ENCODE results near the gene HES3. TPM values are rescaled to one million over a fixed set of nuclear protein-coding genes. Genes with fewer than 3 reads are reported as not detected.

The HES3 gene
- polyA plus RNA-seq, 1 of the 3 experiments (the other 2 are of a cell fraction): not detected

GRCh38 chr1:6288026-6288425 lies 44.0 kb downstream of the HES3 start:
- Histone ChIP-seq H3K36me3 (replicated peaks in 1 of 2; ENCODE audit: control insufficient read depth in 1 of 2, insufficient read depth in 2 of 2, low read length in 1 of 2) (peaks cover 0 to 14% of the 10 kb centered on the region in 2 experiments), H3K9ac (no peak overlapping the region), H4K20me1 (ENCODE audit: insufficient read depth) (no peaks in the 10 kb centered on the region), H3K4me3 (ENCODE audit: low read depth in 2 of 2, low read length in 1 of 2) (no peak overlapping the region), H3K4me1 (ENCODE audit: control insufficient read depth in 1 of 2, insufficient read depth in 2 of 2, low read depth in 1 of 2, low read length in 1 of 2) (no peaks in the 10 kb centered on the region), H2AFZ (ENCODE audit: low read depth) (no peak overlapping the region), H3K9me3 (no peaks in the 10 kb centered on the region), H3K4me2 (no peak overlapping the region), H3F3A (replicated peaks; ENCODE audit: insufficient read depth) (no peaks in the 10 kb centered on the region), H3K27ac (ENCODE audit: low read depth in 2 of 2, low read length in 1 of 2) (no peak overlapping the region), H3K79me2 (ENCODE audit: insufficient read depth) (no peaks in the 10 kb centered on the region), H3K27me3 (ENCODE audit: insufficient read depth) (no peaks in the 10 kb centered on the region), H3K9me2 (no peaks in the 10 kb centered on the region)
- POLR2A ChIA-PET: no interaction called here
- no peak for DNase-seq
- WGBS (ENCODE audit: low lambda C conversion rate): 99% methylated on average over 13 of the region's 14 CpGs
- TF ChIP-seq POLR2AphosphoS5 (IDR thresholded peaks at IDR 0.05; ENCODE audit: low read depth, low read length) (no peak), MXI1 (IDR thresholded peaks at IDR 0.05; ENCODE audit: low read depth, low read length) (no peak), CHD2 (IDR thresholded peaks at IDR 0.05; ENCODE audit: low read length, partially characterized antibody) (no peak), GABPA (IDR thresholded peaks at IDR 0.05; ENCODE audit: low read depth) (no peak), FOXJ3 (CRISPR knock-in tag; IDR thresholded peaks at IDR 0.05) (no peak), NFIC (IDR thresholded peaks at IDR 0.05; ENCODE audit: borderline replicate concordance) (no peak), NRF1 (IDR thresholded peaks at IDR 0.05; ENCODE audit: low read depth, low read length) (no peak), CTCF (IDR thresholded peaks at IDR 0.05) (no peak), TEAD4 (IDR thresholded peaks at IDR 0.05; ENCODE audit: borderline replicate concordance, insufficient read depth) (no peak), USF2 (IDR thresholded peaks at IDR 0.05; ENCODE audit: borderline replicate concordance, low read depth, low read length) (no peak), MEF2A (IDR thresholded peaks at IDR 0.05; ENCODE audit: borderline replicate concordance, low read depth) (no peak), RCOR1 (IDR thresholded peaks at IDR 0.05; ENCODE audit: low read length) (no peak), TAF1 (IDR thresholded peaks at IDR 0.05; ENCODE audit: borderline replicate concordance, low read depth, low read length) (no peak), ELF1 (IDR thresholded peaks at IDR 0.05) (no peak), JUND (IDR thresholded peaks at IDR 0.05) (no peak), MAX (IDR thresholded peaks at IDR 0.05; ENCODE audit: low read depth) (no peak), FOXM1 (IDR thresholded peaks at IDR 0.05; ENCODE audit: low read depth) (no peak)
- TF ChIP-seq, protein P1, sequence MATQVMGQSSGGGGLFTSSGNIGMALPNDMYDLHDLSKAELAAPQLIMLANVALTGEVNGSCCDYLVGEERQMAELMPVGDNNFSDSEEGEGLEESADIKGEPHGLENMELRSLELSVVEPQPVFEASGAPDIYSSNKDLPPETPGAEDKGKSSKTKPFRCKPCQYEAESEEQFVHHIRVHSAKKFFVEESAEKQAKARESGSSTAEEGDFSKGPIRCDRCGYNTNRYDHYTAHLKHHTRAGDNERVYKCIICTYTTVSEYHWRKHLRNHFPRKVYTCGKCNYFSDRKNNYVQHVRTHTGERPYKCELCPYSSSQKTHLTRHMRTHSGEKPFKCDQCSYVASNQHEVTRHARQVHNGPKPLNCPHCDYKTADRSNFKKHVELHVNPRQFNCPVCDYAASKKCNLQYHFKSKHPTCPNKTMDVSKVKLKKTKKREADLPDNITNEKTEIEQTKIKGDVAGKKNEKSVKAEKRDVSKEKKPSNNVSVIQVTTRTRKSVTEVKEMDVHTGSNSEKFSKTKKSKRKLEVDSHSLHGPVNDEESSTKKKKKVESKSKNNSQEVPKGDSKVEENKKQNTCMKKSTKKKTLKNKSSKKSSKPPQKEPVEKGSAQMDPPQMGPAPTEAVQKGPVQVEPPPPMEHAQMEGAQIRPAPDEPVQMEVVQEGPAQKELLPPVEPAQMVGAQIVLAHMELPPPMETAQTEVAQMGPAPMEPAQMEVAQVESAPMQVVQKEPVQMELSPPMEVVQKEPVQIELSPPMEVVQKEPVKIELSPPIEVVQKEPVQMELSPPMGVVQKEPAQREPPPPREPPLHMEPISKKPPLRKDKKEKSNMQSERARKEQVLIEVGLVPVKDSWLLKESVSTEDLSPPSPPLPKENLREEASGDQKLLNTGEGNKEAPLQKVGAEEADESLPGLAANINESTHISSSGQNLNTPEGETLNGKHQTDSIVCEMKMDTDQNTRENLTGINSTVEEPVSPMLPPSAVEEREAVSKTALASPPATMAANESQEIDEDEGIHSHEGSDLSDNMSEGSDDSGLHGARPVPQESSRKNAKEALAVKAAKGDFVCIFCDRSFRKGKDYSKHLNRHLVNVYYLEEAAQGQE (IDR thresholded peaks at IDR 0.05; ENCODE audit: low read depth, low read length): no peak
- CTCF ChIA-PET: interaction anchor here (1.3 kb wide), 1 partner anchor 44 kb away, joined by 3 read pairs; no protein-coding TSS in a partner anchor
